Measurements from ENCODE around the gene TMEM38A.
"Not testable (repeated sequence)": the region's sequence is repeated elsewhere in the genome, so short reads cannot be mapped to it uniquely, and the experiment has no call there.

TMEM38A gene

GRCh38 chr19:16684216-16684615 lies 23.3 kb downstream of the TMEM38A start:
- DNase-seq (ENCODE audit: extremely low read depth, low read depth) = no peak
- no peak overlapping the region for H3K4me3 ChIP-seq (replicated peaks; ENCODE audit: low read depth, low read length)
- no peak for TF ChIP-seq CTCF (IDR thresholded peaks at IDR 0.05; ENCODE audit: low read depth, low read length, missing control alignments)

- no peak for TF ChIP-seq CTCF (IDR thresholded peaks at IDR 0.05; ENCODE audit: low read depth, low read length, missing control alignments)
- DNase-seq (ENCODE audit: extremely low read depth, low read depth) = no peak
- H3K4me3 ChIP-seq (replicated peaks; ENCODE audit: low read depth, low read length) = no peak overlapping the region
Measured at GRCh38 chr19:16688084-16688483, 27.1 kb downstream of the TMEM38A start.

DNA sequence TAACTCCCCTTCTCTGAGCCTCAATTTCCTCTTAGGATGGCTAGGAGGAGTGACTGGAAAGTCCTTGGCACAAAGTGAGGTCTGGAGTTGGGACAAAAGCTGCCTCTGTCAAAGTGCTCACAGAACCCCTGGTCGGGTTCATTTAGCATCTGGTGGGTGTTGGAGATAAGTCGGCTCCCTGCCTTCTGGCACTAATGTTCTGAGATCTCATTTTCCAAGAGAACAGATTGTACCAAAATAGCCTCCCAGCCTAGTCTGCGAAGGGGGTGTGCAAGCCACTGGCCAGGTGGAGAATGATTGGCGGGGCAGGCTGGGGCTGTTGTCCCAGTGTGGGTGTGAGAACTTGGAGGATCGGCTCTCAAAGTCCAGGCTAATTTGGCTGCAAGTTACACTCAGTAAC lies 38.0 kb downstream of the TMEM38A start:
- no peak for DNase-seq (ENCODE audit: extremely low read depth, low read depth)
- no peak overlapping the region for H3K4me3 ChIP-seq (replicated peaks; ENCODE audit: low read depth, low read length)

GRCh38 chr19:16702123-16702522 lies 41.2 kb downstream of the TMEM38A start:
- DNase-seq (ENCODE audit: extremely low read depth, low read depth) = peak; percentile 46
- TF ChIP-seq CTCF (IDR thresholded peaks at IDR 0.05; ENCODE audit: low read depth, low read length, missing control alignments) = no peak
- no peak overlapping the region for H3K4me3 ChIP-seq (replicated peaks; ENCODE audit: low read depth, low read length)

More for the DNA sequence above, 38.0 kb downstream of the TMEM38A start:
- no peak for TF ChIP-seq CTCF (IDR thresholded peaks at IDR 0.05; ENCODE audit: low read depth, low read length, missing control alignments)

- no peak for TF ChIP-seq CTCF (IDR thresholded peaks at IDR 0.05; ENCODE audit: low read depth, low read length, missing control alignments)
- no peak overlapping the region for H3K4me3 ChIP-seq (replicated peaks; ENCODE audit: low read depth, low read length)
- no peak for DNase-seq (ENCODE audit: extremely low read depth, low read depth)
Measured at GRCh38 chr19:16703677-16704076, 42.7 kb downstream of the TMEM38A start.

DNA sequence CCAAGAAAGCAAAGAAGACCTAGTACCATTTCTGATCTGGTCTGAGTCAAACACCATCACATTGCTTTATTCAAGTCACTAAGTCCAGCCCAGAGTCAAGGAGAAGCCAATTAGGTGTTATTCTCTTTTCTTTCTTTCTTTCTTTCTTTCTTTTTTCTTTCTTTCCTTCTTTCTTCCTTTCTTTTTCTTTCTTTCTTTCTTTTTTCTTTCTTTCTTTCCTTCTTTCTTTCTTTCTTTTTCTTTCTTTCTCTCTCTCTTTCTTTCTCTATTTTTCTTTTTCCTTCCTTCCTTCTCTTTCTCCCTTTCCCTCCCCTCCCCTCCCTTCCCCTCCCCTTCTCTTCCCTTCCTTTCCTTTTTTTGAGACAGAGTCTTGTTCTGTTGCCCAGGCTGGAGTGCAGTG lies 49.9 kb downstream of the TMEM38A start:
- H3K4me3 ChIP-seq (replicated peaks; ENCODE audit: low read depth, low read length); DNase-seq (ENCODE audit: extremely low read depth, low read depth): not testable (repeated sequence)

- DNase-seq (ENCODE audit: extremely low read depth, low read depth) = not testable (repeated sequence)
Measured at GRCh38 chr19:16712295-16712694, 51.4 kb downstream of the TMEM38A start.

DNA sequence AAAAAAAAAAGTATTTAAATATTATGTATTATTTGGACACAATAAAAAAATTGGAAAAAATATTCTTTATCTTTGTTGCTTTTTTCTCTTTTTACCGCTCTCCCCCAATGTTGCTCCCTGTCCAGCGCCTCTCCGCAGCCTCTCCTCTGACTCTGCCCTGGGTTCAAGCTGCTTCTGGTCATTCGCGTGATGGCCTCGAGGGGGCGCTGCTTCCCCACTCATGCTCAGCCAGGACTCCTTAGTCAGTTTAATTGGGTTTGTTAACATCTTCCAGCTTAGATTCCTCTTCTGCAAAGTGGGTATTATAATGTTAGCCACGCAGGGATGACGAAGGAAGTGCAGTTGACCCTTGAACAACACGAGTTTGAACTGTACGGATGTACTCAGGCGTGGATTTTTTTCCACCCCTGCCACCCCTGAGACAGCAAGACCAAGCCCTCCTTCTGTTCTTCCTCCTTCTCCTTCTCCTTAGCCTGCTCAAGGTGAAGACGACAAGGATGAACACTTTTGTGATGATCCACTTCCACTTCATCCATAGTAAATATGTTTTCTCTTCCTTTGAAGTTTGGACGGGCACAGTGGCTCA lies 53.9 kb downstream of the TMEM38A start:
- no peak overlapping the region for H3K4me3 ChIP-seq (replicated peaks; ENCODE audit: low read depth, low read length)
- peak; percentile 91 for TF ChIP-seq CTCF (IDR thresholded peaks at IDR 0.05; ENCODE audit: low read depth, low read length, missing control alignments)
- peak; percentile 27 for DNase-seq (ENCODE audit: extremely low read depth, low read depth)

More at GRCh38 chr19:16712295-16712694, 51.4 kb downstream of the TMEM38A start:
- H3K4me3 ChIP-seq (replicated peaks; ENCODE audit: low read depth, low read length) = not testable (repeated sequence)

All from HFF-Myc (cell line).